HCT116 (cell line): ENCODE results near the gene RAB1A. TPM values are rescaled to one million over a fixed set of nuclear protein-coding genes. Genes with fewer than 3 reads are reported as not detected.

Experiments used
- ATAC-seq: fragments of 200-7000 bp; cut with Tn5 transposase; 2 replicates; pipeline ENCODE4 v1.9.1; 2020; ENCODE audit warnings: mild to moderate bottlenecking, moderate library complexity
- BruUV-seq: library from RNA; stranded (reverse); fragments of 400-500 nt; replicated peaks from 2 replicates; lab custom pipeline; 2021; lab: Mats Ljungman, UMichigan
- CTCF ChIA-PET: fragments of 300-600 bp; sonication (Branson Sonifier 250); formaldehyde crosslinking; loops from one replicate; lab custom pipeline; 2021; ENCODE audit warnings: antibody characterized with exemption; lab: Charles Lee
- POLR2A ChIA-PET: fragments of 300-600, 350-600 bp; sonication (Branson Sonifier 250); formaldehyde crosslinking; loops from one replicate; lab custom pipeline; 2021; ENCODE audit warnings: antibody characterized with exemption; lab: Charles Lee
- RAD21 ChIA-PET, 2 experiments: fragments of 300-600 bp; sonication (Branson Sonifier 250); formaldehyde crosslinking; loops; one replicate each; lab custom pipeline; 2023; ENCODE audit warnings: low total read pairs in 2 of 2; ENCODE audit not compliant: uncharacterized antibody in 2 of 2, unreplicated experiment in 2 of 2, low non-redundant PET in 1 of 2; lab: Charles Lee
- DNase-seq: peaks from one replicate; pipeline ENCODE4 v3.0.0-alpha.2; 2010; ENCODE audit warnings: low read depth, low spot score
- H2AFZ ChIP-seq: fragments of 200-600 bp; shearing (Covaris generic), sonication (generic); 2 replicates; pipeline ENCODE4 v1.6.1; 2017; ENCODE audit warnings: low read depth, mixed run types, mixed read lengths, antibody characterized with exemption, low read length; ENCODE audit not compliant: poor library complexity, severe bottlenecking
- H3K27ac ChIP-seq: 2 replicates; pipeline ENCODE4 v1.5.1; 2012; ENCODE audit warnings: low read depth, low read length
- H3K27me3 ChIP-seq: fragments of 200-600 bp; sonication (generic); 2 replicates; pipeline ENCODE4 v1.6.1; 2016; ENCODE audit warnings: mixed run types, low read length, mixed read lengths; ENCODE audit not compliant: insufficient read depth
- H3K36me3 ChIP-seq, 2 experiments: fragments of 200-500 bp in 1 of 2; fragments of 200-600 bp in 1 of 2; sonication (Bioruptor generic) in 1 of 2; sonication (generic) in 1 of 2; 2 replicates each; pipeline versions ENCODE4 v1.5.1 to v1.6.1; 2014 to 2016; ENCODE audit warnings: low read length in 2 of 2, inconsistent platforms in 1 of 2, mixed read lengths in 1 of 2, mixed run types in 1 of 2; ENCODE audit not compliant: insufficient read depth in 2 of 2, control insufficient read depth in 1 of 2
- H3K4me1 ChIP-seq, 2 experiments: fragments of 200-600 bp in 1 of 2; sonication (generic) in 1 of 2; 2 replicates each; pipeline versions ENCODE4 v1.5.1 to v1.6.1; 2012 to 2017; ENCODE audit warnings: low read length in 2 of 2, inconsistent platforms in 1 of 2, mild to moderate bottlenecking in 1 of 2, mixed read lengths in 1 of 2, mixed run types in 1 of 2, moderate library complexity in 1 of 2; ENCODE audit not compliant: insufficient read depth in 2 of 2, control insufficient read depth in 1 of 2
- H3K4me2 ChIP-seq: fragments of 200-600 bp; sonication (generic); 2 replicates; pipeline ENCODE4 v1.6.1; 2017; ENCODE audit warnings: mixed run types, low read length, mixed read lengths
- H3K4me3 ChIP-seq, 2 experiments: fragments of 200-600 bp in 1 of 2; sonication (generic) in 1 of 2; replicated peaks in 1 of 2; 2 replicates each; pipeline ENCODE4 v1.5.1; 2011 to 2016; ENCODE audit warnings: low read length in 2 of 2, control low read depth in 1 of 2, low read depth in 1 of 2, mild to moderate bottlenecking in 1 of 2, mixed read lengths in 1 of 2, mixed run types in 1 of 2
- H3K79me2 ChIP-seq: fragments of 200-600 bp; sonication (generic); 2 replicates; pipeline ENCODE4 v1.6.1; 2017; ENCODE audit warnings: mild to moderate bottlenecking, mixed run types, low read length, moderate library complexity, mixed read lengths; ENCODE audit not compliant: insufficient read depth
- H3K9ac ChIP-seq: fragments of 200-600 bp; sonication (generic); 2 replicates; pipeline ENCODE4 v1.6.1; 2016; ENCODE audit warnings: low read length, mixed read lengths
- H3K9me2 ChIP-seq: fragments of 200-600 bp; sonication (generic), shearing (Covaris generic); 2 replicates; pipeline ENCODE4 v1.6.1; 2017; ENCODE audit warnings: mixed run types, mild to moderate bottlenecking, moderate library complexity; ENCODE audit not compliant: insufficient read depth
- H3K9me3 ChIP-seq, 2 experiments: fragments of 200-500 bp in 1 of 2; fragments of 200-600 bp in 1 of 2; sonication (Bioruptor generic) in 1 of 2; sonication (generic) in 1 of 2; 2 replicates each; pipeline ENCODE4 v1.6.1; 2014 to 2017; ENCODE audit warnings: low read length in 2 of 2, mixed read lengths in 2 of 2, inconsistent platforms in 1 of 2, low read depth in 1 of 2, mild to moderate bottlenecking in 1 of 2, mixed run types in 1 of 2, moderate library complexity in 1 of 2; ENCODE audit not compliant: control insufficient read depth in 1 of 2, insufficient read depth in 1 of 2
- H4K20me1 ChIP-seq: fragments of 200-600 bp; sonication (generic), shearing (Covaris generic); 2 replicates; pipeline ENCODE4 v1.6.1; 2017; ENCODE audit warnings: mixed run types, mild to moderate bottlenecking, moderate library complexity; ENCODE audit not compliant: insufficient read depth
- ATF3 ChIP-seq: IDR thresholded peaks from 2 replicates; pipeline ENCODE4 v1.6.1; 2012
- EZH2 ChIP-seq: fragments of 200-600 bp; sonication (generic); IDR thresholded peaks from 2 replicates; pipeline ENCODE4 v1.6.1; 2017; ENCODE audit warnings: antibody characterized with exemption, mixed run types
- EZH2phosphoT487 ChIP-seq: fragments of 200-600 bp; IDR thresholded peaks from 2 replicates; pipeline ENCODE4 v1.6.1; 2018; ENCODE audit warnings: antibody characterized with exemption, borderline replicate concordance
- FOSL1 ChIP-seq: IDR thresholded peaks from 2 replicates; pipeline ENCODE4 v1.6.1; 2012; ENCODE audit warnings: low read depth
- JUND ChIP-seq: IDR thresholded peaks from 2 replicates; pipeline ENCODE4 v1.6.1; 2012
- SRF ChIP-seq: IDR thresholded peaks from 2 replicates; pipeline ENCODE4 v1.6.1; 2012; ENCODE audit warnings: low read depth
- TCF7L2 ChIP-seq: IDR thresholded peaks from 2 replicates; pipeline ENCODE4 v1.7.0; 2011; ENCODE audit warnings: borderline replicate concordance, inconsistent platforms; ENCODE audit not compliant: insufficient read depth, insufficient read length; ENCODE audit errors: extremely low read depth
- YY1 ChIP-seq: IDR thresholded peaks from 2 replicates; pipeline ENCODE4 v1.6.1; 2011; ENCODE audit warnings: low read length, low read depth, moderate library complexity, mild to moderate bottlenecking; ENCODE audit not compliant: insufficient replicate concordance; ENCODE audit errors: extremely low read depth
- ZFX ChIP-seq: fragments of 450-650 bp; IDR thresholded peaks from 2 replicates; pipeline ENCODE4 v1.6.1; 2017
- intact Hi-C: fragments of 100-400 bp; cut with micrococcal nuclease; formaldehyde crosslinking; loops from 2 replicates; pipeline ENCODE4 v1.10.0; 2022
- total RNA-seq: library from RNA; stranded (reverse); gene quantifications from one replicate; pipeline ENCODE4 v1.2.1, GENCODE V29; 2021; ENCODE audit not compliant: unreplicated experiment
- TF ChIP-seq, protein P1 (sequence below): IDR thresholded peaks from 2 replicates; pipeline ENCODE4 v1.6.1; 2012; ENCODE audit warnings: low read depth
- TF ChIP-seq, protein P2 (sequence below): IDR thresholded peaks from 2 replicates; pipeline ENCODE4 v1.6.1; 2011; ENCODE audit warnings: mild to moderate bottlenecking, low read length, moderate library complexity; ENCODE audit not compliant: insufficient replicate concordance; ENCODE audit errors: extremely low read depth
- TF ChIP-seq, protein P3 (sequence below), 3 experiments: fragments of 200-600 bp in 1 of 3; sonication (generic) in 1 of 3; IDR thresholded peaks in 2 of 3; conservative IDR thresholded peaks in 1 of 3; 2 replicates each; pipeline ENCODE4 v1.5.1; 2012 to 2017; ENCODE audit warnings: low read depth in 2 of 3, low read length in 2 of 3, antibody characterized with exemption in 1 of 3, borderline replicate concordance in 1 of 3, control low read depth in 1 of 3, mild to moderate bottlenecking in 1 of 3, mixed read lengths in 1 of 3, mixed run types in 1 of 3, moderate library complexity in 1 of 3; ENCODE audit not compliant: insufficient read depth in 1 of 3

RAB1A gene
- total RNA-seq, 1 experiment from 2014 or later = 131 TPM

GRCh38 chr2:65112633-65113032, 17.3 kb downstream of the RAB1A start:
- H3K27me3 ChIP-seq = no peaks in the 10 kb centered on the region
- BruUV-seq = TSS peak; percentile 4
- ChIA-PET CTCF (interaction anchor here (1.0 kb wide), 1 partner anchor 17 kb away, joined by 4 read pairs; the partner anchor contains the start of gene RAB1A), RAD21 (no interaction called here), POLR2A (interaction anchor here (1.4 kb wide), 1 partner anchor 17 kb away, joined by 4 read pairs; the partner anchor contains the start of gene RAB1A)
- no peak overlapping the region for H2AFZ ChIP-seq
- peaks cover 21% of the 10 kb centered on the region; the same call in 1 of the 2 replicates for H4K20me1 ChIP-seq
- no peak for DNase-seq
- H3K9ac ChIP-seq = no peak overlapping the region
- peaks cover 99% of the 10 kb centered on the region for H3K79me2 ChIP-seq
- no peak overlapping the region for H3K27ac ChIP-seq
- no peaks in the 10 kb centered on the region for H3K36me3 ChIP-seq
- intact Hi-C loops = no loop called here
- no peak for TF ChIP-seq FOSL1
- no peak for TF ChIP-seq ZFX
- no peak for TF ChIP-seq SRF
- TF ChIP-seq, protein P1, sequence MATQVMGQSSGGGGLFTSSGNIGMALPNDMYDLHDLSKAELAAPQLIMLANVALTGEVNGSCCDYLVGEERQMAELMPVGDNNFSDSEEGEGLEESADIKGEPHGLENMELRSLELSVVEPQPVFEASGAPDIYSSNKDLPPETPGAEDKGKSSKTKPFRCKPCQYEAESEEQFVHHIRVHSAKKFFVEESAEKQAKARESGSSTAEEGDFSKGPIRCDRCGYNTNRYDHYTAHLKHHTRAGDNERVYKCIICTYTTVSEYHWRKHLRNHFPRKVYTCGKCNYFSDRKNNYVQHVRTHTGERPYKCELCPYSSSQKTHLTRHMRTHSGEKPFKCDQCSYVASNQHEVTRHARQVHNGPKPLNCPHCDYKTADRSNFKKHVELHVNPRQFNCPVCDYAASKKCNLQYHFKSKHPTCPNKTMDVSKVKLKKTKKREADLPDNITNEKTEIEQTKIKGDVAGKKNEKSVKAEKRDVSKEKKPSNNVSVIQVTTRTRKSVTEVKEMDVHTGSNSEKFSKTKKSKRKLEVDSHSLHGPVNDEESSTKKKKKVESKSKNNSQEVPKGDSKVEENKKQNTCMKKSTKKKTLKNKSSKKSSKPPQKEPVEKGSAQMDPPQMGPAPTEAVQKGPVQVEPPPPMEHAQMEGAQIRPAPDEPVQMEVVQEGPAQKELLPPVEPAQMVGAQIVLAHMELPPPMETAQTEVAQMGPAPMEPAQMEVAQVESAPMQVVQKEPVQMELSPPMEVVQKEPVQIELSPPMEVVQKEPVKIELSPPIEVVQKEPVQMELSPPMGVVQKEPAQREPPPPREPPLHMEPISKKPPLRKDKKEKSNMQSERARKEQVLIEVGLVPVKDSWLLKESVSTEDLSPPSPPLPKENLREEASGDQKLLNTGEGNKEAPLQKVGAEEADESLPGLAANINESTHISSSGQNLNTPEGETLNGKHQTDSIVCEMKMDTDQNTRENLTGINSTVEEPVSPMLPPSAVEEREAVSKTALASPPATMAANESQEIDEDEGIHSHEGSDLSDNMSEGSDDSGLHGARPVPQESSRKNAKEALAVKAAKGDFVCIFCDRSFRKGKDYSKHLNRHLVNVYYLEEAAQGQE = no peak
- TF ChIP-seq, protein P2, sequence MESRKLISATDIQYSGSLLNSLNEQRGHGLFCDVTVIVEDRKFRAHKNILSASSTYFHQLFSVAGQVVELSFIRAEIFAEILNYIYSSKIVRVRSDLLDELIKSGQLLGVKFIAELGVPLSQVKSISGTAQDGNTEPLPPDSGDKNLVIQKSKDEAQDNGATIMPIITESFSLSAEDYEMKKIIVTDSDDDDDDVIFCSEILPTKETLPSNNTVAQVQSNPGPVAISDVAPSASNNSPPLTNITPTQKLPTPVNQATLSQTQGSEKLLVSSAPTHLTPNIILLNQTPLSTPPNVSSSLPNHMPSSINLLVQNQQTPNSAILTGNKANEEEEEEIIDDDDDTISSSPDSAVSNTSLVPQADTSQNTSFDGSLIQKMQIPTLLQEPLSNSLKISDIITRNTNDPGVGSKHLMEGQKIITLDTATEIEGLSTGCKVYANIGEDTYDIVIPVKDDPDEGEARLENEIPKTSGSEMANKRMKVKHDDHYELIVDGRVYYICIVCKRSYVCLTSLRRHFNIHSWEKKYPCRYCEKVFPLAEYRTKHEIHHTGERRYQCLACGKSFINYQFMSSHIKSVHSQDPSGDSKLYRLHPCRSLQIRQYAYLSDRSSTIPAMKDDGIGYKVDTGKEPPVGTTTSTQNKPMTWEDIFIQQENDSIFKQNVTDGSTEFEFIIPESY = no peak
- no peak for TF ChIP-seq EZH2phosphoT487
- TF ChIP-seq, protein P3, sequence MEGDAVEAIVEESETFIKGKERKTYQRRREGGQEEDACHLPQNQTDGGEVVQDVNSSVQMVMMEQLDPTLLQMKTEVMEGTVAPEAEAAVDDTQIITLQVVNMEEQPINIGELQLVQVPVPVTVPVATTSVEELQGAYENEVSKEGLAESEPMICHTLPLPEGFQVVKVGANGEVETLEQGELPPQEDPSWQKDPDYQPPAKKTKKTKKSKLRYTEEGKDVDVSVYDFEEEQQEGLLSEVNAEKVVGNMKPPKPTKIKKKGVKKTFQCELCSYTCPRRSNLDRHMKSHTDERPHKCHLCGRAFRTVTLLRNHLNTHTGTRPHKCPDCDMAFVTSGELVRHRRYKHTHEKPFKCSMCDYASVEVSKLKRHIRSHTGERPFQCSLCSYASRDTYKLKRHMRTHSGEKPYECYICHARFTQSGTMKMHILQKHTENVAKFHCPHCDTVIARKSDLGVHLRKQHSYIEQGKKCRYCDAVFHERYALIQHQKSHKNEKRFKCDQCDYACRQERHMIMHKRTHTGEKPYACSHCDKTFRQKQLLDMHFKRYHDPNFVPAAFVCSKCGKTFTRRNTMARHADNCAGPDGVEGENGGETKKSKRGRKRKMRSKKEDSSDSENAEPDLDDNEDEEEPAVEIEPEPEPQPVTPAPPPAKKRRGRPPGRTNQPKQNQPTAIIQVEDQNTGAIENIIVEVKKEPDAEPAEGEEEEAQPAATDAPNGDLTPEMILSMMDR (IDR thresholded peaks at IDR 0.05 in 2 of 3, conservative IDR thresholded peaks at IDR 0.05 in 1 of 3; ENCODE audit: borderline replicate concordance in 1 of 3, insufficient read depth in 1 of 3, low read depth in 2 of 3, low read length in 2 of 3) = no peak
- no peak for TF ChIP-seq YY1
- TF ChIP-seq ATF3 = no peak
- no peak for TF ChIP-seq EZH2
- TF ChIP-seq TCF7L2 = no peak
- no peak for TF ChIP-seq JUND
- TF ChIP-seq, all 23 proteins: peak for 0
- H3K9me2 ChIP-seq = no peaks in the 10 kb centered on the region
- H3K4me1 ChIP-seq = no peaks in the 10 kb centered on the region
- no peak overlapping the region for H3K4me3 ChIP-seq
- no peak overlapping the region for H3K4me2 ChIP-seq
- ATAC-seq = no peak
- H3K9me3 ChIP-seq = no peaks in the 10 kb centered on the region
